Measurements from ENCODE around the gene SH3GL2. TPM values are rescaled to one million over a fixed set of nuclear protein-coding genes. Genes with fewer than 3 reads are reported as not detected.

SH3GL2 gene
- total and polyA plus RNA-seq, 2 donors (not counting 3 experiments of a cell fraction or from before 2014, with no cell fraction given): 0.12 TPM; not detected in 1

GRCh38 chr9:17824616-17825264, 245.9 kb downstream of the SH3GL2 start:
- intact Hi-C loops (cut with micrococcal nuclease): no loop called here
- no peak overlapping the region for H3K9ac ChIP-seq (replicated peaks; ENCODE audit: extremely low read depth, insufficient read depth, low read length)
- no peak overlapping the region for H3K4me3 ChIP-seq (replicated peaks in 1 of 3; ENCODE audit: insufficient read depth in 1 of 3, low read depth in 1 of 3, low read length in 3 of 3)
- CTCF ChIA-PET: interaction anchor here (0.6 to 1.0 kb wide), 2 partner anchors 14 kb away, joined by 3 to 4 read pairs; no protein-coding TSS in a partner anchor
- FAIRE-seq (no peak), DNase-seq (ENCODE audit: low read depth, low spot score) (no peak)
- H3K4me2 ChIP-seq (ENCODE audit: insufficient read depth, low read length): no peak overlapping the region
- POLR2A ChIA-PET: no interaction called here
- H4K20me1 ChIP-seq (replicated peaks; ENCODE audit: control insufficient read depth, extremely low read depth, insufficient read depth, low read length): no peaks in the 10 kb centered on the region
- no peaks in the 10 kb centered on the region for H3K4me1 ChIP-seq (ENCODE audit: control insufficient read depth, extremely low read depth, insufficient read depth, low read length)
- H3K27me3 ChIP-seq (ENCODE audit: control insufficient read depth in 2 of 2, insufficient read depth in 2 of 2, low read length in 2 of 2): no peaks in the 10 kb centered on the region
- H3K36me3 ChIP-seq (ENCODE audit: control insufficient read depth in 2 of 2, extremely low read depth in 1 of 2, insufficient read depth in 2 of 2, low read length in 2 of 2): no peaks in the 10 kb centered on the region
- H3K79me2 ChIP-seq (ENCODE audit: control insufficient read depth, insufficient read depth, low read length): no peaks in the 10 kb centered on the region
- no peak overlapping the region for H2AFZ ChIP-seq (ENCODE audit: low read depth, low read length)
- no TSS peak for BruUV-seq (replicated peaks)
- TF ChIP-seq GATA2 (IDR thresholded peaks at IDR 0.05; ENCODE audit: insufficient read depth, insufficient read length, low read depth, low read length) (no peak), EZH2 (IDR thresholded peaks at IDR 0.05; ENCODE audit: borderline replicate concordance, low read depth, low read length, severe bottlenecking) (no peak), MYC (IDR thresholded peaks at IDR 0.05; ENCODE audit: low read depth, low read length) (no peak), JUN (IDR thresholded peaks at IDR 0.05; ENCODE audit: borderline replicate concordance, insufficient read depth, insufficient read length, low read depth) (no peak), POLR2A (IDR thresholded peaks at IDR 0.05; ENCODE audit: low read depth, low read length) (no peak), FOS (IDR thresholded peaks at IDR 0.05; ENCODE audit: borderline replicate concordance, insufficient read depth, low read length) (no peak), CTCF (IDR thresholded peaks at IDR 0.05; ENCODE audit: extremely low read depth in 1 of 2, insufficient read depth in 1 of 2, low read depth in 1 of 2, low read length in 2 of 2) (no peak), POLR2AphosphoS5 (IDR thresholded peaks at IDR 0.05; ENCODE audit: insufficient read depth, low read depth, low read length) (no peak)
- TF ChIP-seq, protein P1, sequence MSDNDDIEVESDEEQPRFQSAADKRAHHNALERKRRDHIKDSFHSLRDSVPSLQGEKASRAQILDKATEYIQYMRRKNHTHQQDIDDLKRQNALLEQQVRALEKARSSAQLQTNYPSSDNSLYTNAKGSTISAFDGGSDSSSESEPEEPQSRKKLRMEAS (IDR thresholded peaks at IDR 0.05; ENCODE audit: insufficient read depth, insufficient read length): no peak
- no peaks in the 10 kb centered on the region for H3K9me3 ChIP-seq (replicated peaks; ENCODE audit: control insufficient read depth, insufficient read depth, low read length)
- dilution Hi-C loops (cut with MboI; ENCODE audit: extremely low pct_ligation_motif_present, low sequenced_read_pairs): no loop called here
- H3K27ac ChIP-seq (ENCODE audit: insufficient read depth, low read depth, low read length): no peak overlapping the region
- H3K9me1 ChIP-seq (replicated peaks; ENCODE audit: control insufficient read depth, extremely low read depth, insufficient read depth, low read length): no peaks in the 10 kb centered on the region
